Panc1 (cell line): ENCODE measurements around the gene ELAVL1. TPM values are rescaled to one million over a fixed set of nuclear protein-coding genes. Genes with fewer than 3 reads are reported as not detected.
A peak's percentile ranks its signal among the peaks of the same experiment; 100 is the strongest.

ENCODE experiments used
- ATAC-seq: fragments of 200-7000 bp; cut with Tn5 transposase; 2 replicates; pipeline ENCODE4 v1.9.1; 2020; ENCODE audit warnings: mild to moderate bottlenecking, moderate library complexity
- BruUV-seq: library from RNA; stranded (reverse); fragments of 400-500 nt; replicated peaks from 2 replicates; lab custom pipeline; 2021; lab: Mats Ljungman, UMichigan
- CTCF ChIA-PET: fragments of 300-600 bp; sonication (Branson Sonifier 250); formaldehyde crosslinking; loops from one replicate; lab custom pipeline; 2022; ENCODE audit warnings: antibody characterized with exemption; lab: Charles Lee
- POLR2A ChIA-PET: fragments of 300-600 bp; sonication (Branson Sonifier 250); formaldehyde crosslinking; loops from one replicate; lab custom pipeline; 2022; ENCODE audit warnings: antibody characterized with exemption; lab: Charles Lee
- DNase-seq: peaks from one replicate; pipeline ENCODE4 v3.0.0-alpha.2; 2010; ENCODE audit warnings: low read depth, low spot score
- H3K27ac ChIP-seq: 2 replicates; pipeline ENCODE4 v1.5.1; 2011; ENCODE audit warnings: mild to moderate bottlenecking, low read length, inconsistent platforms
- H3K27me3 ChIP-seq: fragments of 200-500 bp; sonication (Bioruptor generic); 2 replicates; pipeline ENCODE4 v1.6.0; 2014; ENCODE audit warnings: low read length, inconsistent platforms; ENCODE audit not compliant: control insufficient read depth, insufficient read depth
- H3K36me3 ChIP-seq: fragments of 200-500 bp; sonication (Bioruptor generic); 2 replicates; pipeline ENCODE4 v1.5.1; 2014; ENCODE audit warnings: inconsistent platforms, mild to moderate bottlenecking, low read length, moderate library complexity; ENCODE audit not compliant: control insufficient read depth, insufficient read depth
- H3K4me1 ChIP-seq: 2 replicates; pipeline ENCODE4 v1.5.1; 2011; ENCODE audit warnings: inconsistent platforms, mild to moderate bottlenecking, low read length, moderate library complexity; ENCODE audit not compliant: control insufficient read depth, insufficient read depth
- H3K4me3 ChIP-seq, 2 experiments: 2 replicates each; pipeline ENCODE4 v1.5.1; 2011 to 2012; ENCODE audit warnings: low read depth in 2 of 2, low read length in 2 of 2, mild to moderate bottlenecking in 2 of 2, inconsistent platforms in 1 of 2, moderate library complexity in 1 of 2
- H3K9me3 ChIP-seq: fragments of 200-500 bp; sonication (Bioruptor generic); 2 replicates; pipeline ENCODE4 v1.5.1; 2014; ENCODE audit warnings: low read depth, mild to moderate bottlenecking, inconsistent platforms, low read length, moderate library complexity; ENCODE audit not compliant: control insufficient read depth, insufficient read depth
- CTCF ChIP-seq: fragments of 450-650 bp; IDR thresholded peaks from 2 replicates; pipeline ENCODE4 v1.5.1; 2017; ENCODE audit warnings: mild to moderate bottlenecking
- POLR2AphosphoS5 ChIP-seq: IDR thresholded peaks from 2 replicates; pipeline ENCODE4 v1.6.1; 2012; ENCODE audit warnings: mild to moderate bottlenecking, low read depth, low read length, moderate library complexity
- REST ChIP-seq, 2 experiments: IDR thresholded peaks; 2 replicates each; pipeline ENCODE4 v1.6.1; 2011 to 2012; ENCODE audit warnings: low read depth in 2 of 2, control low read depth in 1 of 2, low read length in 1 of 2, mild to moderate bottlenecking in 1 of 2, moderate library complexity in 1 of 2; ENCODE audit not compliant: insufficient read depth in 1 of 2
- SIN3A ChIP-seq: IDR thresholded peaks from 2 replicates; pipeline ENCODE4 v1.6.1; 2012; ENCODE audit warnings: low read depth, mild to moderate bottlenecking, low read length, moderate library complexity, borderline replicate concordance; ENCODE audit not compliant: insufficient read depth
- TCF7L2 ChIP-seq: IDR thresholded peaks from 2 replicates; pipeline ENCODE4 v1.6.1; 2011; ENCODE audit warnings: mild to moderate bottlenecking, low read depth, low read length, inconsistent platforms
- in situ Hi-C: cut with HindIII; loops from 2 replicates; pipeline ENCODE4 v1.10.0; 2016; ENCODE audit warnings: low sequenced_read_pairs, low pct_unique_long_range_greater_than_20kb
- intact Hi-C: fragments of 100-400 bp; cut with micrococcal nuclease; formaldehyde crosslinking; loops from one replicate; pipeline ENCODE4 v1.10.0; 2022; ENCODE audit not compliant: unreplicated experiment
- total RNA-seq: library from RNA; stranded (reverse); gene quantifications from one replicate; pipeline ENCODE4 v1.2.1, GENCODE V29; 2021; ENCODE audit not compliant: unreplicated experiment

Gene ELAVL1
- total RNA-seq, 1 experiment from 2014 or later, result 123 TPM

GRCh38 chr19:7942981-7943443 is 62.4 kb downstream of the ELAVL1 start:
- BruUV-seq, result no TSS peak
- in situ Hi-C loops (no loop called here), intact Hi-C loops (no loop called here)
- ATAC-seq (peak; percentile 23; the same call in 1 of the 2 replicates), DNase-seq (no peak)
- no peak for TF ChIP-seq SIN3A
- TF ChIP-seq TCF7L2, result no peak
- CTCF ChIA-PET, result interaction anchor here (0.5 to 0.6 kb wide), 2 partner anchors 177 to 684 kb away, joined by 4 to 6 read pairs; no protein-coding TSS in a partner anchor
- no peaks in the 10 kb centered on the region for H3K9me3 ChIP-seq
- H3K27me3 ChIP-seq, result no peaks in the 10 kb centered on the region
- H3K36me3 ChIP-seq, result peaks cover 4% of the 10 kb centered on the region
- no peaks in the 10 kb centered on the region for H3K4me1 ChIP-seq
- POLR2A ChIA-PET, result interaction anchor here (1.0 to 1.4 kb wide), 2 partner anchors 12 to 26 kb away, joined by 3 to 4 read pairs; no protein-coding TSS in a partner anchor
- peak overlapping the region; percentile 86 for H3K27ac ChIP-seq
- H3K4me3 ChIP-seq, result peak overlapping the region; percentile 92 to 96

- peak overlapping the region; percentile 92 to 96 for H3K4me3 ChIP-seq
- peak overlapping the region; percentile 86 for H3K27ac ChIP-seq
- no peak for DNase-seq
- H3K36me3 ChIP-seq, result peaks cover 4% of the 10 kb centered on the region
- TF ChIP-seq TCF7L2 (no peak), CTCF (no peak), REST (IDR thresholded peaks at IDR 0.05; ENCODE audit: insufficient read depth in 1 of 2, low read depth in 2 of 2, low read length in 1 of 2) (no peak), POLR2AphosphoS5 (no peak), SIN3A (no peak)
- ChIA-PET POLR2A (no interaction called here), CTCF (interaction anchor here (0.6 to 0.7 kb wide), 2 partner anchors 11 to 127 kb away, joined by 3 read pairs; no protein-coding TSS in a partner anchor)
- intact Hi-C loops, result no loop called here
- BruUV-seq, result no TSS peak
- no peaks in the 10 kb centered on the region for H3K27me3 ChIP-seq
- in situ Hi-C loops, result no loop called here
- H3K9me3 ChIP-seq, result no peaks in the 10 kb centered on the region
- ATAC-seq, result no peak
- H3K4me1 ChIP-seq, result no peaks in the 10 kb centered on the region
Observed at GRCh38 chr19:7941895-7942596, 63.4 kb downstream of the ELAVL1 start.
